Neural cell (in vitro differentiated cells): ENCODE data around the gene WASHC4. TPM values are rescaled to one million over a fixed set of nuclear protein-coding genes. Genes with fewer than 3 reads are reported as not detected.
"Not testable (repeated sequence)": the region's sequence is repeated elsewhere in the genome, so short reads cannot be mapped to it uniquely, and the experiment has no call there.

Experiments
- H2AFZ ChIP-seq: fragments of 200-600, 300-800 bp; sonication (generic), shearing (Covaris generic); 2 replicates; pipeline ENCODE4 v1.6.0; 2014; ENCODE audit warnings: low read depth, mild to moderate bottlenecking, antibody characterized with exemption, low read length, moderate library complexity
- H3F3A ChIP-seq: fragments of 200-600 bp; shearing (Covaris generic); 2 replicates; pipeline ENCODE4 v1.6.1; 2016; ENCODE audit warnings: mild to moderate bottlenecking, moderate library complexity, mixed read lengths, antibody characterized with exemption, low read length; ENCODE audit not compliant: insufficient read depth, poor library complexity, severe bottlenecking
- H3K27ac ChIP-seq: fragments of 200-600, 300-800 bp; sonication (generic), shearing (Covaris generic); 2 replicates; pipeline ENCODE4 v1.5.1; 2014; ENCODE audit warnings: mild to moderate bottlenecking, low read length, moderate library complexity
- H3K27me3 ChIP-seq: fragments of 300-800, 200-600 bp; sonication (generic), shearing (Covaris generic); 2 replicates; pipeline ENCODE4 v1.6.0; 2014; ENCODE audit warnings: mild to moderate bottlenecking, low read depth, low read length, moderate library complexity; ENCODE audit not compliant: insufficient read depth
- H3K36me3 ChIP-seq: fragments of 300-800, 200-600 bp; sonication (generic), shearing (Covaris generic); 2 replicates; pipeline ENCODE4 v1.5.1; 2014; ENCODE audit warnings: mild to moderate bottlenecking, antibody characterized with exemption, low read length, moderate library complexity; ENCODE audit not compliant: insufficient read depth
- H3K4me2 ChIP-seq: fragments of 300-800, 200-600 bp; sonication (generic), shearing (Covaris generic); 2 replicates; pipeline ENCODE4 v1.6.0; 2014; ENCODE audit warnings: mild to moderate bottlenecking, low read length
- H3K4me3 ChIP-seq: fragments of 300-800, 200-600 bp; sonication (generic), shearing (Covaris generic); 2 replicates; pipeline ENCODE4 v1.5.1; 2014; ENCODE audit warnings: mild to moderate bottlenecking, low read length, moderate library complexity
- H3K79me2 ChIP-seq: fragments of 200-600 bp; shearing (Covaris generic); replicated peaks from 2 replicates; pipeline ENCODE4 v1.6.0; 2014; ENCODE audit warnings: mild to moderate bottlenecking, low read length, moderate library complexity; ENCODE audit not compliant: insufficient read depth
- H3K9ac ChIP-seq: fragments of 300-800, 200-600 bp; sonication (generic), shearing (Covaris generic); 2 replicates; pipeline ENCODE4 v1.6.1; 2016; ENCODE audit warnings: mild to moderate bottlenecking, low read length, mixed read lengths
- H3K9me2 ChIP-seq: fragments of 200-600 bp; shearing (Covaris generic); 2 replicates; pipeline ENCODE4 v1.6.1; 2016; ENCODE audit warnings: mild to moderate bottlenecking, low read length, mixed read lengths; ENCODE audit not compliant: insufficient read depth
- H3K9me3 ChIP-seq: fragments of 200-600, 300-800 bp; sonication (generic), shearing (Covaris generic); 2 replicates; pipeline ENCODE4 v1.6.1; 2016; ENCODE audit warnings: mild to moderate bottlenecking, mixed run types, low read length, moderate library complexity, mixed read lengths
- H4K20me1 ChIP-seq: fragments of 200-600 bp; shearing (Covaris generic); 2 replicates; pipeline ENCODE4 v1.6.1; 2016; ENCODE audit warnings: mild to moderate bottlenecking, mixed run types; ENCODE audit not compliant: insufficient read depth
- EP300 ChIP-seq: fragments of 450-650 bp; conservative IDR thresholded peaks from 2 replicates; pipeline ENCODE4 v1.6.1; 2014; ENCODE audit warnings: antibody characterized with exemption, mild to moderate bottlenecking, moderate library complexity; ENCODE audit not compliant: poor library complexity, severe bottlenecking
- REST ChIP-seq: IDR thresholded peaks from 2 replicates; pipeline ENCODE4 v1.6.1; 2012; ENCODE audit warnings: borderline replicate concordance
- polyA plus RNA-seq: library from polyadenylated mRNA; depleted of rRNA; stranded (reverse); fragments of >200 nt; gene quantifications from 2 replicates; pipeline ENCODE4 v1.2.3, GENCODE V29; 2014

Gene WASHC4
- polyA plus RNA-seq, 1 donor from 2014 or later: 52.6 TPM

GRCh38 chr12:105177208-105177607 lies 69.7 kb downstream of the WASHC4 start:
- no peaks in the 10 kb centered on the region for H3K9me2 ChIP-seq
- no peaks in the 10 kb centered on the region for H3F3A ChIP-seq
- H3K36me3 ChIP-seq: peaks cover 16% of the 10 kb centered on the region
- H3K9ac ChIP-seq: no peak overlapping the region
- H3K4me2 ChIP-seq: no peak overlapping the region
- H3K79me2 ChIP-seq: no peaks in the 10 kb centered on the region
- H3K27ac ChIP-seq: no peak overlapping the region
- no peaks in the 10 kb centered on the region for H4K20me1 ChIP-seq
- H3K27me3 ChIP-seq: no peaks in the 10 kb centered on the region
- no peak overlapping the region for H3K4me3 ChIP-seq
- H3K9me3 ChIP-seq: no peaks in the 10 kb centered on the region
- TF ChIP-seq REST (no peak), EP300 (no peak)
- no peak overlapping the region for H2AFZ ChIP-seq

- H3K27ac ChIP-seq, H3F3A ChIP-seq, H3K79me2 ChIP-seq, H3K9me3 ChIP-seq, H3K4me2 ChIP-seq, H2AFZ ChIP-seq, H4K20me1 ChIP-seq, H3K4me3 ChIP-seq, H3K9me2 ChIP-seq, H3K27me3 ChIP-seq, H3K9ac ChIP-seq: not testable (repeated sequence)
- peaks cover 13% of the 10 kb centered on the region for H3K36me3 ChIP-seq
Measured at GRCh38 chr12:105179114-105179513, 71.6 kb downstream of the WASHC4 start.

- H3K36me3 ChIP-seq: peaks cover 11% of the 10 kb centered on the region
- H3K79me2 ChIP-seq, H3K27ac ChIP-seq, H3K9ac ChIP-seq, H4K20me1 ChIP-seq, H3K27me3 ChIP-seq, H2AFZ ChIP-seq, H3K4me3 ChIP-seq, H3F3A ChIP-seq, H3K9me3 ChIP-seq, H3K9me2 ChIP-seq, H3K4me2 ChIP-seq: not testable (repeated sequence)
Measured at GRCh38 chr12:105183406-105183805, 75.9 kb downstream of the WASHC4 start.

- H3K27me3 ChIP-seq, H4K20me1 ChIP-seq, H2AFZ ChIP-seq, H3K79me2 ChIP-seq, H3K4me3 ChIP-seq, H3K27ac ChIP-seq, H3K9me3 ChIP-seq, H3K9me2 ChIP-seq, H3K4me2 ChIP-seq, H3K9ac ChIP-seq, H3F3A ChIP-seq: not testable (repeated sequence)
- peaks cover 13% of the 10 kb centered on the region for H3K36me3 ChIP-seq
Measured at GRCh38 chr12:105183976-105184375, 76.4 kb downstream of the WASHC4 start.
